HUES6 (cell line): ENCODE measurements around the gene MAPK10.

Source experiments
- H3K27ac ChIP-seq: 2 replicates; pipeline ENCODE4 v1.7.0; 2013; ENCODE audit warnings: low read depth, mild to moderate bottlenecking, low read length, inconsistent platforms
- H3K27me3 ChIP-seq: 2 replicates; pipeline ENCODE4 v1.6.1; 2013; ENCODE audit warnings: low read length; ENCODE audit not compliant: control insufficient read depth, insufficient read depth
- H3K36me3 ChIP-seq: 2 replicates; pipeline ENCODE4 v1.6.1; 2013; ENCODE audit warnings: low read length; ENCODE audit not compliant: control insufficient read depth, insufficient read depth
- H3K4me1 ChIP-seq: 2 replicates; pipeline ENCODE4 v1.6.1; 2013; ENCODE audit warnings: low read length; ENCODE audit not compliant: control insufficient read depth, insufficient read depth
- H3K4me3 ChIP-seq: 2 replicates; pipeline ENCODE4 v1.5.1; 2013; ENCODE audit warnings: low read depth, low read length
- H3K9ac ChIP-seq: one replicate; pipeline ENCODE4 v1.6.1; 2013; ENCODE audit warnings: mild to moderate bottlenecking, low read length
- H3K9me3 ChIP-seq: 2 replicates; pipeline ENCODE4 v1.6.1; 2013; ENCODE audit warnings: low read depth, low read length; ENCODE audit not compliant: control insufficient read depth, insufficient read depth

MAPK10 gene

DNA sequence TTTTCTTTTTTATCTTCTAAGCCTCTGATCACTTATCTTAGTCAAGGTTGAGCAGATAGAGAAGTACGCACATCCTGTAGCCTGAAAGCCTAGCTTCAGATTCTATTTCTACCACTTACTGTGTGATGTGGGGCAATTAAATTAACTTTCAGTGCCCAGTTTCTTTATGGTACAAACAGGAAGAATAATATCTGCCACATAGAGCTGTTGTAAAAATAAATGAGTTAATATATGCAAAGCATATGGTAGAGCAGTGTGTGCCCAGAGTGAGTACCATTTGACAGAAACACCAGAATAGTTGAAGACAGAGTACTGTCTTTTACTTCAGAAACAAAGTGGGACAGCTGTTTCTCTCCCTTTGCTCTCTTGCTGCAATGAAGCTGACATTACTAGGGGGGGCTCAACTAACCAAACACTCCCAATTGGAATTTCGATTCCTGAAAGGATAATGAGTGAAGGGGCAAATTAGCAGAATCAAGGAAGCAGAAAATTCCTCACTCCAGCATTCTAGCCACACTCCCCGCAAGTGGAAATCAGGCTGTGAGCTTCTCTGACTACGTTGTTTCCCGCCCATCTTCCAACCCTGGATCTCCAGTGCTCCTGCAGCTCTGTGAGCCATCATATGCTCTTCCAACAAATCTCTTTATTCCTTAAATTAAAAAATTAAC, 80.4 kb downstream of the MAPK10 start:
- H3K4me1 ChIP-seq: no peaks in the 10 kb centered on the region
- H3K36me3 ChIP-seq: no peaks in the 10 kb centered on the region
- no peak overlapping the region for H3K4me3 ChIP-seq
- H3K27ac ChIP-seq: no peak overlapping the region
- no peaks in the 10 kb centered on the region for H3K27me3 ChIP-seq
- no peak overlapping the region for H3K9ac ChIP-seq
- no peaks in the 10 kb centered on the region for H3K9me3 ChIP-seq

DNA sequence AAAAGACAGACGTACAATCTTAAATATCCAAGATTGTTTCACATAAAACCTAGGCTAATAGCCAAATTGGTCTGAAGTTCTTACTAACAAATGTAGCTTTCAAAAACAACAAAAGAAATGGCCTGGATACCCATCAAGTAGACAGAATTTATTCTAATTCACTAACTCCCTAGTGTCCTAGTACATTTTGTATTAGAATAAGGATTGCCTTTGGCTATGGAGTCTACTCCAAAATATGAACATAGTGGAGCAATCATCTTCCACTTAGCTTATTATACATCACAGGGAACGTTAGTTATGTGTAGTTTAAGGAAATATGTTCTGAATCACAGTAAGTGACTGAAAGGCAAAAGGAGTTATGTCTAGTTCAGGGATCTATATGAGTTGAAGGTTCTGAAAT, 81.7 kb downstream of the MAPK10 start:
- no peaks in the 10 kb centered on the region for H3K27me3 ChIP-seq
- H3K9ac ChIP-seq: no peak overlapping the region
- no peak overlapping the region for H3K4me3 ChIP-seq
- H3K27ac ChIP-seq: no peak overlapping the region
- H3K4me1 ChIP-seq: no peaks in the 10 kb centered on the region
- H3K36me3 ChIP-seq: no peaks in the 10 kb centered on the region
- H3K9me3 ChIP-seq: no peaks in the 10 kb centered on the region

DNA sequence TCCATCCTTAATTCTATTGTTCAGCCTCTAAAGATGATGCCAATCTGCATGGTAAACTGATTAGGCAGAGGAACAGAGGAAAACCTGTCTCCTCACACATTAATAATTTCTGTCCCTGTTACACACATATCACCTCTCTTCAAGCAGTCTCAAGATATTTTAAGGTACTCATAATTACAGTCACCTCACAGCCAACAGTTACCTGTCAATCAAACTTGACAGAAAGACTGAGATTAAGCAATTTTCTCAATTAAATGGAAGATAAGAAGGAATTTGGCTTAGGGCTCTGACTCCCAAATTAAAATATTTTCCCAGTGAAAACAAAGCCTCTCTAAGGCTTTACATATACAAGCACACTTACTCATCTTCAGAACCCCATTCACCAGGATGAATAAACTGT, 85.2 kb downstream of the MAPK10 start:
- H3K36me3 ChIP-seq: no peaks in the 10 kb centered on the region
- no peak overlapping the region for H3K9ac ChIP-seq
- H3K27ac ChIP-seq: no peak overlapping the region
- no peak overlapping the region for H3K4me3 ChIP-seq
- no peaks in the 10 kb centered on the region for H3K4me1 ChIP-seq
- 0 out of 2 replicates have a peak, but pooled peaks cover 2% of the 10 kb centered on the region for H3K9me3 ChIP-seq
- no peaks in the 10 kb centered on the region for H3K27me3 ChIP-seq

DNA sequence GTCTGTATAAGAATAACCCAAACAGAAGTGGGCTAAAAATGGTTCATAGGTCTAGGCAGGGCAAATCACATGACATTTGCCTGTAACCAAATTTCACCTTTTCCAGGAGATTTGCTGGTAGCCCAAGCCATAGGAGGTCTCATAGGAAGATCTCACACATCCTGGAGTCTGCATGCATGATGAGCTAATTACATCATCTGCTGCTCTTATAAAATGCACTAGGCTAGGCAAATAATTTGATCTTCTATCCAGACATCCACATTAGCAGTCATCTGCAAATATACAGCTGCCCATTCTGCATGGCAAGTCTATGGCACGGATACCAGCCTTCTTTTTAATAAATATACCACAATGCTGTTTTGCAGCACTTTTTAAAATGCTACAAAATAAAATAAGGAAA, 87.2 kb downstream of the MAPK10 start:
- no peak overlapping the region for H3K9ac ChIP-seq
- H3K27me3 ChIP-seq: no peaks in the 10 kb centered on the region
- H3K4me1 ChIP-seq: no peaks in the 10 kb centered on the region
- H3K4me3 ChIP-seq: no peak overlapping the region
- H3K36me3 ChIP-seq: no peaks in the 10 kb centered on the region
- H3K9me3 ChIP-seq: 0 out of 2 replicates have a peak, but pooled peaks cover 2% of the 10 kb centered on the region
- no peak overlapping the region for H3K27ac ChIP-seq

GRCh38 chr4:86271057-86271456, 88.8 kb downstream of the MAPK10 start:
- Histone ChIP-seq H3K27me3 (no peaks in the 10 kb centered on the region), H3K9ac (no peak overlapping the region), H3K36me3 (no peaks in the 10 kb centered on the region), H3K4me1 (peaks cover 2% of the 10 kb centered on the region; the same call in 1 of the 2 replicates), H3K9me3 (0 out of 2 replicates have a peak, but pooled peaks cover 2% of the 10 kb centered on the region), H3K27ac (no peak overlapping the region), H3K4me3 (no peak overlapping the region)

DNA sequence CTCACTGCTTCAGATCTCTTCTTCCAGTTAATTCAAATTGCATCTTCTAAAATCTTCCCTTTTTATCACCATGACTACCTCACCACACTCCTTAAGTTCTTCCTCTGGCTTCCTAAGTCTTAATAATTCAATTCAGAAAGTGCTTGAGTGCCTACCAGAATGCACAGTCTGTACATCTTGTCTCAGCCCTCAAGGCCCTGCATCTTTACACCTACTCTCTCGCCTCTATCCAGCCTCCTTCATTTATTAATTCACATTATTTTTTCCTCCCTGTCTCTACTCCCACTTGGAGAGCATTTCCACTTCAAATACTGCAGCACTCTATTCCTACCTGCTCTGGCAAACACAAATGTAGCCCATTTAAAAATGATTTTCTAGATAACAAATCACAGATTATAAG, 90.5 kb downstream of the MAPK10 start:
- H3K4me3 ChIP-seq: no peak overlapping the region
- no peak overlapping the region for H3K27ac ChIP-seq

GRCh38 chr4:86264241-86264640, 95.6 kb downstream of the MAPK10 start:
- H3K27ac ChIP-seq: no peak overlapping the region
- H3K4me3 ChIP-seq: no peak overlapping the region
- H3K27me3 ChIP-seq: no peaks in the 10 kb centered on the region
- peaks cover 8% of the 10 kb centered on the region; the same call in 1 of the 2 replicates for H3K4me1 ChIP-seq
- H3K36me3 ChIP-seq: no peaks in the 10 kb centered on the region
- no peak overlapping the region for H3K9ac ChIP-seq
- no peaks in the 10 kb centered on the region for H3K9me3 ChIP-seq

More for the DNA sequence above, 90.5 kb downstream of the MAPK10 start:
- Histone ChIP-seq H3K9me3 (0 out of 2 replicates have a peak, but pooled peaks cover 2% of the 10 kb centered on the region), H3K27me3 (no peaks in the 10 kb centered on the region), H3K36me3 (no peaks in the 10 kb centered on the region), H3K4me1 (peaks cover 8% of the 10 kb centered on the region; the same call in 1 of the 2 replicates), H3K9ac (no peak overlapping the region)

DNA sequence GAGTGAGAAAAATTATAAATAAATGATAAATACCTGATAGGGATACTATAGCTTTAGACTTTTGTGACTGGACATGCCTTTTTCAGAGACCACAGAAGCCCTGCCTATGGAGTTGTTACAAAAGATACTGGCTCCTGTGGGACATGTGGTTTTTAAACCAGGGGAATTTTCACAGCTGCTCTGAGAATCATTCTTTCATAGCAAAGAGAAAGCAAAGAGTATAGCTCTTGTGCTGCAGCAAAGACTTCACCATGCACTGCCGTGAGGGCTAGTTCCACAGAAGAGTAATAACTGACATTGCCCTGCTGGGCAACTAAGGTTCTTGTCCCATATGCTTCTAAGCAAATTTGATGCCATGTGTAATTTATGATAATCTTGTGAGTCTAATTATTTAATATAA, 98.2 kb downstream of the MAPK10 start:
- H3K4me1 ChIP-seq: peaks cover 8% of the 10 kb centered on the region; the same call in 1 of the 2 replicates
- H3K27me3 ChIP-seq: no peaks in the 10 kb centered on the region
- H3K4me3 ChIP-seq: no peak overlapping the region
- H3K27ac ChIP-seq: no peak overlapping the region
- no peaks in the 10 kb centered on the region for H3K9me3 ChIP-seq
- H3K9ac ChIP-seq: no peak overlapping the region
- H3K36me3 ChIP-seq: no peaks in the 10 kb centered on the region

DNA sequence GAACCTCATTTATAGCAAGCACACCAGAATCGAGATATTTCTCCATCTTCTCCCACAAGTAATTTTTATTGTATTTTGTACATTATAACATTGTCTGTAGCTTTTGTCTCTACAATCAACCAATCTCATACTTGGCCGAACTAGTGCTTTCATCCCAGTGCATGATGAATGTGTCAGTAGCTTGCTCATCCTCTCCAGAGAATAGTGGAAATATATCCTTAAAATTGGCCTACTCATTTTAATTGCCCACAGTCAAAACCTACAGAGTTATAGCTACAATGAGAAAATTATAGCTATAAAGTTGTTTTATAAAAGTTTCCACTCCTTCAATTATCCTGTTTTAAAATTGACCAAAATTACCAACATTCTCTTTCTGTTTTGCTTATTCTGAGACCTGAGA, 103.8 kb downstream of the MAPK10 start:
- H3K27ac ChIP-seq: no peak overlapping the region
- H3K9ac ChIP-seq: no peak overlapping the region
- H3K27me3 ChIP-seq: no peaks in the 10 kb centered on the region
- no peaks in the 10 kb centered on the region for H3K36me3 ChIP-seq
- H3K9me3 ChIP-seq: no peaks in the 10 kb centered on the region
- H3K4me3 ChIP-seq: no peak overlapping the region
- H3K4me1 ChIP-seq: no peaks in the 10 kb centered on the region

- H3K9ac ChIP-seq: no peak overlapping the region
- H3K36me3 ChIP-seq: no peaks in the 10 kb centered on the region
- no peak overlapping the region for H3K4me3 ChIP-seq
- H3K9me3 ChIP-seq: peaks cover 2% of the 10 kb centered on the region; the same call in 1 of the 2 replicates
- no peaks in the 10 kb centered on the region for H3K4me1 ChIP-seq
- H3K27ac ChIP-seq: no peak overlapping the region
- no peaks in the 10 kb centered on the region for H3K27me3 ChIP-seq
Measured at GRCh38 chr4:86250619-86251018, 109.2 kb downstream of the MAPK10 start.

GRCh38 chr4:86250006-86250405, 109.8 kb downstream of the MAPK10 start:
- Histone ChIP-seq H3K9me3 (peaks cover 2% of the 10 kb centered on the region; the same call in 1 of the 2 replicates), H3K27me3 (no peaks in the 10 kb centered on the region), H3K4me3 (no peak overlapping the region), H3K27ac (no peak overlapping the region), H3K36me3 (no peaks in the 10 kb centered on the region), H3K9ac (no peak overlapping the region), H3K4me1 (no peaks in the 10 kb centered on the region)
